GM12878 (cell line): Measurements from ENCODE around the gene RCAN2.

ENCODE experiments used
- BACH1 ChIP-seq: fragments of 450-650 bp; IDR thresholded peaks from 2 replicates; pipeline ENCODE4 v1.6.1; 2017; ENCODE audit warnings: mild to moderate bottlenecking, borderline replicate concordance
- FOXM1 ChIP-seq: IDR thresholded peaks from 2 replicates; pipeline ENCODE4 v1.6.1; 2012; ENCODE audit warnings: low read depth, mild to moderate bottlenecking, inconsistent platforms, low read length, moderate library complexity
- NBN ChIP-seq: fragments of 450-650 bp; IDR thresholded peaks from 2 replicates; pipeline ENCODE4 v1.6.1; 2016
- POLR2A ChIP-seq: IDR thresholded peaks from 2 replicates; pipeline ENCODE4 v1.6.1; 2011; ENCODE audit warnings: low read depth, mild to moderate bottlenecking, low read length
- SP1 ChIP-seq: IDR thresholded peaks from one replicate; pipeline ENCODE4 v1.6.1; 2011; ENCODE audit warnings: low read depth, low read length
- TAF1 ChIP-seq: IDR thresholded peaks from 2 replicates; pipeline ENCODE4 v1.6.1; 2011; ENCODE audit warnings: mild to moderate bottlenecking, low read depth, low read length, borderline replicate concordance
- TCF7 ChIP-seq: IDR thresholded peaks from 2 replicates; pipeline ENCODE4 v1.6.1; 2014; ENCODE audit warnings: antibody characterized with exemption, borderline replicate concordance
- TF ChIP-seq, protein P1 (sequence below), 3 experiments: IDR thresholded peaks in 2 of 3; conservative IDR thresholded peaks in 1 of 3; 2 replicates each; pipeline ENCODE4 v1.5.1; 2011; ENCODE audit warnings: low read depth in 3 of 3, low read length in 3 of 3, mild to moderate bottlenecking in 3 of 3, control low read depth in 2 of 3, moderate library complexity in 2 of 3, inconsistent platforms in 1 of 3, mixed read lengths in 1 of 3; ENCODE audit not compliant: control insufficient read depth in 2 of 3, insufficient read depth in 1 of 3; ENCODE audit errors: extremely low read depth in 1 of 3
- TF ChIP-seq, protein P2 (sequence below): fragments of 450-650 bp; IDR thresholded peaks from 2 replicates; pipeline ENCODE4 v1.6.1; 2017; ENCODE audit warnings: mild to moderate bottlenecking, moderate library complexity
- TF ChIP-seq, protein P3 (sequence below): fragments of 450-650 bp; formaldehyde crosslinking; IDR thresholded peaks from 2 replicates; pipeline ENCODE4 v1.4.0; 2020; ENCODE audit warnings: mild to moderate bottlenecking, moderate library complexity
- TF ChIP-seq, protein P4 (sequence below): IDR thresholded peaks from 2 replicates; pipeline ENCODE4 v1.6.1; 2011; ENCODE audit warnings: mild to moderate bottlenecking, low read depth, low read length, moderate library complexity; ENCODE audit not compliant: insufficient replicate concordance

DNA sequence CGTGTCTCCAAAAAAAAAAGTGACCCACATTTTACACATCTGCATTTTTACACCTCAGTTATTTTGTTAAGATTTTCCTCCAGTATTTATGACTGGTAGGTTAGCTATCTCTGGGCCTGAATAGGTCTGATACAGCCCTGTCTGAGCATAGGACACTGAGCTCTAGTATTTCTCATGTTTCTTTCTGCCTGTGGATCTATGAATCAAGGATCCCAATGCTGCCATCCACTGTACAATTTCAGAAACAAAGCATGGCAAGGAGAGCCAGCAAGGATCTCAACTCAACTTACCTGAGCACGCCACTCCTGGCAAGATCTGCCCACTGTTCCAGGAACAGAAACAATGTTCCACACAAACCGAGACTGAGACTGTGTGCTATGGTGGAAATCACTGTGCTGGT lies 284.1 kb downstream of the RCAN2 start:
- TF ChIP-seq POLR2A (no peak), SP1 (no peak), TAF1 (no peak), FOXM1 (no peak), TCF7 (no peak), BACH1 (no peak), NBN (no peak)
- TF ChIP-seq, protein P1, sequence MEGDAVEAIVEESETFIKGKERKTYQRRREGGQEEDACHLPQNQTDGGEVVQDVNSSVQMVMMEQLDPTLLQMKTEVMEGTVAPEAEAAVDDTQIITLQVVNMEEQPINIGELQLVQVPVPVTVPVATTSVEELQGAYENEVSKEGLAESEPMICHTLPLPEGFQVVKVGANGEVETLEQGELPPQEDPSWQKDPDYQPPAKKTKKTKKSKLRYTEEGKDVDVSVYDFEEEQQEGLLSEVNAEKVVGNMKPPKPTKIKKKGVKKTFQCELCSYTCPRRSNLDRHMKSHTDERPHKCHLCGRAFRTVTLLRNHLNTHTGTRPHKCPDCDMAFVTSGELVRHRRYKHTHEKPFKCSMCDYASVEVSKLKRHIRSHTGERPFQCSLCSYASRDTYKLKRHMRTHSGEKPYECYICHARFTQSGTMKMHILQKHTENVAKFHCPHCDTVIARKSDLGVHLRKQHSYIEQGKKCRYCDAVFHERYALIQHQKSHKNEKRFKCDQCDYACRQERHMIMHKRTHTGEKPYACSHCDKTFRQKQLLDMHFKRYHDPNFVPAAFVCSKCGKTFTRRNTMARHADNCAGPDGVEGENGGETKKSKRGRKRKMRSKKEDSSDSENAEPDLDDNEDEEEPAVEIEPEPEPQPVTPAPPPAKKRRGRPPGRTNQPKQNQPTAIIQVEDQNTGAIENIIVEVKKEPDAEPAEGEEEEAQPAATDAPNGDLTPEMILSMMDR (IDR thresholded peaks at IDR 0.05 in 2 of 3, conservative IDR thresholded peaks at IDR 0.05 in 1 of 3; ENCODE audit: control insufficient read depth in 2 of 3, extremely low read depth in 1 of 3, insufficient read depth in 1 of 3, low read depth in 3 of 3, low read length in 3 of 3): no peak
- TF ChIP-seq, protein P2, sequence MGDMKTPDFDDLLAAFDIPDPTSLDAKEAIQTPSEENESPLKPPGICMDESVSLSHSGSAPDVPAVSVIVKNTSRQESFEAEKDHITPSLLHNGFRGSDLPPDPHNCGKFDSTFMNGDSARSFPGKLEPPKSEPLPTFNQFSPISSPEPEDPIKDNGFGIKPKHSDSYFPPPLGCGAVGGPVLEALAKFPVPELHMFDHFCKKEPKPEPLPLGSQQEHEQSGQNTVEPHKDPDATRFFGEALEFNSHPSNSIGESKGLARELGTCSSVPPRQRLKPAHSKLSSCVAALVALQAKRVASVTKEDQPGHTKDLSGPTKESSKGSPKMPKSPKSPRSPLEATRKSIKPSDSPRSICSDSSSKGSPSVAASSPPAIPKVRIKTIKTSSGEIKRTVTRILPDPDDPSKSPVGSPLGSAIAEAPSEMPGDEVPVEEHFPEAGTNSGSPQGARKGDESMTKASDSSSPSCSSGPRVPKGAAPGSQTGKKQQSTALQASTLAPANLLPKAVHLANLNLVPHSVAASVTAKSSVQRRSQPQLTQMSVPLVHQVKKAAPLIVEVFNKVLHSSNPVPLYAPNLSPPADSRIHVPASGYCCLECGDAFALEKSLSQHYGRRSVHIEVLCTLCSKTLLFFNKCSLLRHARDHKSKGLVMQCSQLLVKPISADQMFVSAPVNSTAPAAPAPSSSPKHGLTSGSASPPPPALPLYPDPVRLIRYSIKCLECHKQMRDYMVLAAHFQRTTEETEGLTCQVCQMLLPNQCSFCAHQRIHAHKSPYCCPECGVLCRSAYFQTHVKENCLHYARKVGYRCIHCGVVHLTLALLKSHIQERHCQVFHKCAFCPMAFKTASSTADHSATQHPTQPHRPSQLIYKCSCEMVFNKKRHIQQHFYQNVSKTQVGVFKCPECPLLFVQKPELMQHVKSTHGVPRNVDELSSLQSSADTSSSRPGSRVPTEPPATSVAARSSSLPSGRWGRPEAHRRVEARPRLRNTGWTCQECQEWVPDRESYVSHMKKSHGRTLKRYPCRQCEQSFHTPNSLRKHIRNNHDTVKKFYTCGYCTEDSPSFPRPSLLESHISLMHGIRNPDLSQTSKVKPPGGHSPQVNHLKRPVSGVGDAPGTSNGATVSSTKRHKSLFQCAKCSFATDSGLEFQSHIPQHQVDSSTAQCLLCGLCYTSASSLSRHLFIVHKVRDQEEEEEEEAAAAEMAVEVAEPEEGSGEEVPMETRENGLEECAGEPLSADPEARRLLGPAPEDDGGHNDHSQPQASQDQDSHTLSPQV: no peak
- TF ChIP-seq, protein P3, sequence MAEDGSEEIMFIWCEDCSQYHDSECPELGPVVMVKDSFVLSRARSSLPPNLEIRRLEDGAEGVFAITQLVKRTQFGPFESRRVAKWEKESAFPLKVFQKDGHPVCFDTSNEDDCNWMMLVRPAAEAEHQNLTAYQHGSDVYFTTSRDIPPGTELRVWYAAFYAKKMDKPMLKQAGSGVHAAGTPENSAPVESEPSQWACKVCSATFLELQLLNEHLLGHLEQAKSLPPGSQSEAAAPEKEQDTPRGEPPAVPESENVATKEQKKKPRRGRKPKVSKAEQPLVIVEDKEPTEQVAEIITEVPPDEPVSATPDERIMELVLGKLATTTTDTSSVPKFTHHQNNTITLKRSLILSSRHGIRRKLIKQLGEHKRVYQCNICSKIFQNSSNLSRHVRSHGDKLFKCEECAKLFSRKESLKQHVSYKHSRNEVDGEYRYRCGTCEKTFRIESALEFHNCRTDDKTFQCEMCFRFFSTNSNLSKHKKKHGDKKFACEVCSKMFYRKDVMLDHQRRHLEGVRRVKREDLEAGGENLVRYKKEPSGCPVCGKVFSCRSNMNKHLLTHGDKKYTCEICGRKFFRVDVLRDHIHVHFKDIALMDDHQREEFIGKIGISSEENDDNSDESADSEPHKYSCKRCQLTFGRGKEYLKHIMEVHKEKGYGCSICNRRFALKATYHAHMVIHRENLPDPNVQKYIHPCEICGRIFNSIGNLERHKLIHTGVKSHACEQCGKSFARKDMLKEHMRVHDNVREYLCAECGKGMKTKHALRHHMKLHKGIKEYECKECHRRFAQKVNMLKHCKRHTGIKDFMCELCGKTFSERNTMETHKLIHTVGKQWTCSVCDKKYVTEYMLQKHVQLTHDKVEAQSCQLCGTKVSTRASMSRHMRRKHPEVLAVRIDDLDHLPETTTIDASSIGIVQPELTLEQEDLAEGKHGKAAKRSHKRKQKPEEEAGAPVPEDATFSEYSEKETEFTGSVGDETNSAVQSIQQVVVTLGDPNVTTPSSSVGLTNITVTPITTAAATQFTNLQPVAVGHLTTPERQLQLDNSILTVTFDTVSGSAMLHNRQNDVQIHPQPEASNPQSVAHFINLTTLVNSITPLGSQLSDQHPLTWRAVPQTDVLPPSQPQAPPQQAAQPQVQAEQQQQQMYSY (CRISPR knock-in tag): no peak
- TF ChIP-seq, protein P4, sequence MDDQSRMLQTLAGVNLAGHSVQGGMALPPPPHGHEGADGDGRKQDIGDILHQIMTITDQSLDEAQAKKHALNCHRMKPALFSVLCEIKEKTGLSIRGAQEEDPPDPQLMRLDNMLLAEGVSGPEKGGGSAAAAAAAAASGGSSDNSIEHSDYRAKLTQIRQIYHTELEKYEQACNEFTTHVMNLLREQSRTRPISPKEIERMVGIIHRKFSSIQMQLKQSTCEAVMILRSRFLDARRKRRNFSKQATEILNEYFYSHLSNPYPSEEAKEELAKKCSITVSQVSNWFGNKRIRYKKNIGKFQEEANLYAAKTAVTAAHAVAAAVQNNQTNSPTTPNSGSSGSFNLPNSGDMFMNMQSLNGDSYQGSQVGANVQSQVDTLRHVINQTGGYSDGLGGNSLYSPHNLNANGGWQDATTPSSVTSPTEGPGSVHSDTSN: no peak
